Fibroblast of peridontal ligament (primary cell): ENCODE results near the gene CTCFL.

Source experiments
- DNase-seq: peaks from one replicate; pipeline ENCODE4 v3.0.0-alpha.2; 2010; ENCODE audit errors: extremely low read depth

CTCFL gene

GRCh38 chr20:57464642-57465211 lies 60.2 kb downstream of the CTCFL start:
- DNase-seq: no peak

GRCh38 chr20:57462781-57463180 lies 62.2 kb downstream of the CTCFL start:
- no peak for DNase-seq

- DNase-seq: no peak
Measured at GRCh38 chr20:57461726-57462125, 63.2 kb downstream of the CTCFL start.

DNA sequence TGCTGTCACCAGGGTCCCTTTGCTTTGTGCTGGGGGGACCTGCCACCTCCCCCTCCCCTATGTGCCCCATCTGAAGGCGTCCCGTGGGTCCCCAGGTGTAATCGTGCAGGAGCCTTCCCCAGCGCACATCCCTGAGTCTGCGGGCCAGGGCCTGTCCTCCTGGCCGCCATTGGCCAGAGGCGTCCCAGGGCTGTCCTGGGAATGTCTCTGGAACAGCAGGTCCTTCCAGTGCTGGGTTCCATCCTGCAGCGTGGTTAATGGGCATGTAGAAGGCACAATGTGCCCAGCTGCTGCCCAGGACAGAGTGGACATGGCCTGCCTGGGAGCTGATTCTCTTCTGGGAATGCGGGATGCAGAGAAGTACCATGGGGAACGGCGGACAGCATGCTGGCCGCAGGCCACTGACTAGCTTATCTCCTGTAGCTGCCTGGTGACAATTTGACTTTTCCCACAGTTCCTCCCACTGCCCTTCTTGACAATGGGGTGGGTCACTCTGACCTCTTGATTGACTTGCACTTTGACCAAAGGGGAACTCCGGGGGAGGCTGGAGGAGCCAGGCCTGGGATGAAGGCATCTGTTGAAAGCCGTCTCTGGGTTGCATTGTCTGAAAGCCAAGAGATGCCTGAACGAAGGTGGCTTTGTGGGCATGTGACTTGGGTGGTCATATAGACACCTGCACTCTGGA lies 64.0 kb downstream of the CTCFL start:
- DNase-seq: no peak

- no peak for DNase-seq
Measured at GRCh38 chr20:57459897-57460296, 65.0 kb downstream of the CTCFL start.

DNA sequence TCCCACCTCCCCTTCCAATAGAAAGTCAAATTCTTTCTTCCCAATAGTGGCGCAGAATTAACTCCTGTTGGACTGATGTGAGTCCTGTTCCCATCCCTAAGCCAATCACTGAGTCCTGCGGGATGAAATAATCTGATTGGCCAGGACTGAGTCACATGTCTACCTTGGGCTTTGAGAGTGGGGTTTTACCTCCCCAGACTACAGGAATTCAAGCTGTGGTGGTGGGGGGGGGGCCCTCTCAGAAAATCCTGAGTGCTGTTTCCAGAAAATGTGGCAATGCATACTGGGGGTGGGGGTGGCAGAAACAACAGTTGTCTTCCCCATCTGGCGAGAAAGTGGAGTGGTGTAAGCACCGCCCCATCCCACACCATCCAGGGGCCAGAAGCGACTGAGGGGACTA lies 65.7 kb downstream of the CTCFL start:
- no peak for DNase-seq

GRCh38 chr20:57458400-57459160 lies 66.4 kb downstream of the CTCFL start:
- DNase-seq: peak; percentile 47

DNA sequence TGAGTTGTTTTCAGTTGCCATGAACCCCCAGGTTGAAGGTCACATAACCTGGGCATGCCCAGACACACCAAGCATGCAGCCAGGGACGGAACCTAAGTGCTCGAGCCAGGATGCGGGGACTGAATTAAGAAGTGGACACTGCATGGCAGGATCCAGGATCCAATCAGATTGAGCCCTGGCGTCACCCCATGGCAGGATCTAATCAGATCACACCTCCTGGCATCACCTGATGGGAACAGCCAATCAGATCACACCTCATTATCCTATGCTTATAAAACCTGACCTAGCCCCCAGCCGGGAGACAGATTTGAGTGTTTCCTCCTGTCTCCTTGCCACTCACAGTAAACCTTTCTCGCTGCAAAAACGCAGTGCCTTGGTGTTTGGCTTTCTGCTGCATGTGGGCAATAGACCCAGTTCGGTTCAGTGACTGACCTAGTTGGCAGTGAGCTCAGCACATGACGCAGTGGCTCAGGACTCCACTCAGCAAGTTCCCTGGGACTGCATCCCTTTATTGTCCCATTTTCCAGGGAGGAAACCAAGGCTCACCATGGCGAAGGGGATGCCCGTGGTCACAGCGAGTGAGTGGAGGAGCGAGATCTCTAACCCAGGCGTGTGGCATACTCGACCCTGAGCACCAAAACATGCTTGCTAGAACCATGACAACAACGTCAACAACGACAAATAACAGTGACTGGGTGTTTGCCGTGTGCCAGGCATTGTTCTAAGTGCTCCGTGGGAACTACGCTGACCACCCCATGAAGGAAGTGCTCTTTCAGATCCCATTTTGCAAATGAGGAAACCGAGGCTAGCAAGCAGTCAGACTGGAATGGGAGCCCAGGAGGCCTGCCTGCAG lies 67.5 kb downstream of the CTCFL start:
- peak; percentile 5 for DNase-seq

DNA sequence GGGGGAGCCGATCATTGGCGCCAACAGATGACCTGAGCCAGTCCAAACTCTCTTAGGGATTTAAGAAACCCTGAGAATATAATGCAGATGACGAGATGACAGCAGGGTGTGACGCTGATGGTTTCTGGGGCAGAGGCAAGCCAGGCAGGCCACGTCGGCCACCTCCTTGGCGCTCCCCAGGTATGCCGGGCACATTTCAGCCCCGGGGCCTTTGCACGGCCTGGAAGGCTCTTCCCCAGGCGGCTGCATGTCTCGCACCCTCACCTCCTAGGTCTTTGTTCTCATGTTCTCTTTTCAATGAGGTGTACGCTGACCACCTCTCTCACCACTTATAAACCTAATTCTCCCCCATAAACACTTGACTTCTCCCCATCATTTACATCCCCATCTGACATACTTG lies 68.8 kb downstream of the CTCFL start:
- no peak for DNase-seq

- DNase-seq: no peak
Measured at GRCh38 chr20:57455386-57455785, 69.6 kb downstream of the CTCFL start.

GRCh38 chr20:57451795-57452661 lies 72.9 kb downstream of the CTCFL start:
- no peak for DNase-seq

GRCh38 chr20:57451431-57451794 lies 73.5 kb downstream of the CTCFL start:
- no peak for DNase-seq

DNA sequence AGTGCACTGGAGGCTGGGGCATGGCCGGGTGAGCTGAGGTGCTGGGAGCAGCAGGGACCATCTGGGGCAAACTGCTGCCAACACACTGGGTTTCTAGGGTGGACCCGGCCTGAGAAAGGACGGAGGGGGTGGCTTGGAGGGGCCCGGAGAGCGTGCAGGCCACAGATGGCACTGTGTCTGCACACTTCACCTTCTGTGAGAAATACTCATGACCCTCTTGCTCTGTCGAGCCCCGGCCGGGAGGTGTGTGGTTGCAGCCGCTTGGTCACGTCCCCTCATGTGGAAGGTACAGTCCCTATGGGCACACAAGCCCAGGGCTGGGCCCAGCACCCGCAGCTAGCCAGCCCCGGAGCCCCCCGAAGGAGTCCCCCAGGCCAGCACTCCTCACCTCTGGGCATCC lies 74.0 kb downstream of the CTCFL start:
- DNase-seq: no peak

- DNase-seq: no peak
Measured at GRCh38 chr20:57450419-57450818, 74.5 kb downstream of the CTCFL start.

DNA sequence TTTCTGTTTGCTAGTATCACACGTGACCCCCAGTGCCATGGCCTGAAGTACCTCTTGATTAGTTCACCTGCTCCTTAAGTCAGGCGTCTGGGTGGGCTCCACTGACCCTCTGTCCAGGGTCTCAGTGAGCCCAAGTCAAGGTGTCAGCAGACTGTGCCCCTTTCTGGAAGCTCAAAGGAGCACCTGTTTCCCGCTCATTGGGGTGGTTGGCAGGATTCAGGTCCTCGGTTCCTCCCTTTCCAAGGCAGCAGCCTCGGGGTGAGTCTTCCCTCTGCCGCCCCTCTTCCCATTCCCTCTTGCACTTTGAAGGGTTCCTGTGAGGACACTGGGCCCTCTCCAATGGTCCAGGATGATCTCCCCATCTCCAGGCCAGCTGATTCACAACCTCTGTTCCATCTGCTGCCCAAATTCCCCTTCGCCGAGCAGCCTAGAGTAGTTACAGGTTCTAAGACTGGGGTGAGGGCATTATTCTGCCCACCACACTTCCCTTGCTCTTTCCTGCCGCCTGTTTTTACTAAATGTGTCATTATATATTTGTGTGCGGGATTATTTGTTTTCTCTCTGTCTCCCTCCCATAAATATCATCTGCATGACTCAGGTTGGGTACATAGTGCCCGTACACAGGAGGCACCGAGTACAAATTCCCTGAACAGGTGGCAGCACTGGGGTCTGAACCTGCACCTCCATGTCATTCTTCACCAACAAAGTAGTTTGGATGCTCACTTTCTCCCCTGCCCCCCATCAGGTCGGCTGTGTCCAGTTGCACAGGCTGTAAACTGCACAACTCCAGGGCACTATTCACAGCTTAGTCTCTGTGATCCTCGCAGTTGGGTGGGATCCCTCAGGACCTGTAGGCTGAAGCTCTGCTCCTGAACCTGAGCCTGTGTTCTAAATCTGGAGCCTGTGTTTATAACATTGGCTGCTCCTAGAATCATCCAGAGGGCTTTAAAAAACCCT lies 75.3 kb downstream of the CTCFL start:
- no peak for DNase-seq

GRCh38 chr20:57448764-57449354 lies 76.1 kb downstream of the CTCFL start:
- no peak for DNase-seq
